Measurements from ENCODE around the gene KCNQ1.

The KCNQ1 gene

DNA sequence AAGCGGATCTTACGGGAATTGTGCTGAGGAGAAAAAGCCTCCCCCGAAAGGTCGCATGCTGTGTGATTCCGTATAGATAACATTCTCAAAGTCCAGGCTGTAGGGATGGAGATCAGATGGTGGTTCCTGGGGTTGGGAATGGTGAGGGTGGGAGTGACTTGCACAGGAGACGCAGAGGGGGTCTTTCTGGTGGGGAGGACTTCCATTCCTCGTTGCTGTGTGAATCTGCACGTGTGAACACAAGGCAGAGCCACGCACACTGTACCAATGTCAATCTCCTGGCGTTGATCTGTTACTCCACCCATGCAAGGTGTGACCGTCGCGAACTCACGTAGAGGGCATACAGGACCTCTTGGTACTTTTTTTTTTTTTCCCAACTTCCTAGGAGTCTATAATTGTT is 313.9 kb downstream of the KCNQ1 start:
- 0 out of 2 replicates have a peak, but pooled peaks cover 7% of the 10 kb centered on the region for H3K9me3 ChIP-seq (ENCODE audit: insufficient read depth, low read depth, low read length)
- H3F3A ChIP-seq (ENCODE audit: low read depth): no peaks in the 10 kb centered on the region
- H3K4me1 ChIP-seq (ENCODE audit: insufficient read depth, low read length, poor library complexity, severe bottlenecking): peaks cover 2% of the 10 kb centered on the region
- H3K4me2 ChIP-seq (ENCODE audit: low read depth, low read length, poor library complexity, severe bottlenecking): no peak overlapping the region
- no peaks in the 10 kb centered on the region for H3K9me2 ChIP-seq (replicated peaks; ENCODE audit: low read depth, low read length)
- no peaks in the 10 kb centered on the region for H3K27me3 ChIP-seq (ENCODE audit: insufficient read depth, low read length, poor library complexity, severe bottlenecking)
- H3K4me3 ChIP-seq (ENCODE audit: low read length, poor library complexity, severe bottlenecking): no peak overlapping the region
- no peak for TF ChIP-seq EZH2phosphoT487 (IDR thresholded peaks at IDR 0.05; ENCODE audit: borderline replicate concordance)
- TF ChIP-seq, protein P1, sequence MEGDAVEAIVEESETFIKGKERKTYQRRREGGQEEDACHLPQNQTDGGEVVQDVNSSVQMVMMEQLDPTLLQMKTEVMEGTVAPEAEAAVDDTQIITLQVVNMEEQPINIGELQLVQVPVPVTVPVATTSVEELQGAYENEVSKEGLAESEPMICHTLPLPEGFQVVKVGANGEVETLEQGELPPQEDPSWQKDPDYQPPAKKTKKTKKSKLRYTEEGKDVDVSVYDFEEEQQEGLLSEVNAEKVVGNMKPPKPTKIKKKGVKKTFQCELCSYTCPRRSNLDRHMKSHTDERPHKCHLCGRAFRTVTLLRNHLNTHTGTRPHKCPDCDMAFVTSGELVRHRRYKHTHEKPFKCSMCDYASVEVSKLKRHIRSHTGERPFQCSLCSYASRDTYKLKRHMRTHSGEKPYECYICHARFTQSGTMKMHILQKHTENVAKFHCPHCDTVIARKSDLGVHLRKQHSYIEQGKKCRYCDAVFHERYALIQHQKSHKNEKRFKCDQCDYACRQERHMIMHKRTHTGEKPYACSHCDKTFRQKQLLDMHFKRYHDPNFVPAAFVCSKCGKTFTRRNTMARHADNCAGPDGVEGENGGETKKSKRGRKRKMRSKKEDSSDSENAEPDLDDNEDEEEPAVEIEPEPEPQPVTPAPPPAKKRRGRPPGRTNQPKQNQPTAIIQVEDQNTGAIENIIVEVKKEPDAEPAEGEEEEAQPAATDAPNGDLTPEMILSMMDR (conservative IDR thresholded peaks at IDR 0.05; ENCODE audit: low read length): no peak
- H3K9ac ChIP-seq (ENCODE audit: low read depth, low read length, poor library complexity, severe bottlenecking): no peak overlapping the region
- H2AFZ ChIP-seq (ENCODE audit: low read length): no peak overlapping the region
- no peaks in the 10 kb centered on the region for H3K79me2 ChIP-seq (ENCODE audit: insufficient read depth, low read length)
- no peaks in the 10 kb centered on the region for H3K36me3 ChIP-seq (ENCODE audit: insufficient read depth, low read length)
- H4K20me1 ChIP-seq (ENCODE audit: insufficient read depth, low read length, poor library complexity, severe bottlenecking): no peaks in the 10 kb centered on the region

- no peaks in the 10 kb centered on the region for H3K9me2 ChIP-seq (replicated peaks; ENCODE audit: low read depth, low read length)
- H3K9ac ChIP-seq (ENCODE audit: low read depth, low read length, poor library complexity, severe bottlenecking): no peak overlapping the region
- H3K36me3 ChIP-seq (ENCODE audit: insufficient read depth, low read length): no peaks in the 10 kb centered on the region
- no peaks in the 10 kb centered on the region for H3K79me2 ChIP-seq (ENCODE audit: insufficient read depth, low read length)
- H4K20me1 ChIP-seq (ENCODE audit: insufficient read depth, low read length, poor library complexity, severe bottlenecking): no peaks in the 10 kb centered on the region
- 0 out of 2 replicates have a peak, but pooled peaks cover 7% of the 10 kb centered on the region for H3K9me3 ChIP-seq (ENCODE audit: insufficient read depth, low read depth, low read length)
- no peaks in the 10 kb centered on the region for H3F3A ChIP-seq (ENCODE audit: low read depth)
- H3K4me3 ChIP-seq (ENCODE audit: low read length, poor library complexity, severe bottlenecking): no peak overlapping the region
- no peak overlapping the region for H2AFZ ChIP-seq (ENCODE audit: low read length)
- TF ChIP-seq, protein P1 (conservative IDR thresholded peaks at IDR 0.05; ENCODE audit: low read length): no peak
- no peak for TF ChIP-seq EZH2phosphoT487 (IDR thresholded peaks at IDR 0.05; ENCODE audit: borderline replicate concordance)
- H3K27me3 ChIP-seq (ENCODE audit: insufficient read depth, low read length, poor library complexity, severe bottlenecking): no peaks in the 10 kb centered on the region
- H3K4me1 ChIP-seq (ENCODE audit: insufficient read depth, low read length, poor library complexity, severe bottlenecking): peaks cover 7% of the 10 kb centered on the region
- H3K4me2 ChIP-seq (ENCODE audit: low read depth, low read length, poor library complexity, severe bottlenecking): no peak overlapping the region
Measured at GRCh38 chr11:2759228-2760195, 314.7 kb downstream of the KCNQ1 start.

GRCh38 chr11:2760196-2760871 is 315.5 kb downstream of the KCNQ1 start:
- Histone ChIP-seq H2AFZ (ENCODE audit: low read length) (no peak overlapping the region), H3K9me2 (replicated peaks; ENCODE audit: low read depth, low read length) (no peaks in the 10 kb centered on the region), H3K36me3 (ENCODE audit: insufficient read depth, low read length) (no peaks in the 10 kb centered on the region), H4K20me1 (ENCODE audit: insufficient read depth, low read length, poor library complexity, severe bottlenecking) (no peaks in the 10 kb centered on the region), H3K9me3 (ENCODE audit: insufficient read depth, low read depth, low read length) (0 out of 2 replicates have a peak, but pooled peaks cover 7% of the 10 kb centered on the region), H3K27me3 (ENCODE audit: insufficient read depth, low read length, poor library complexity, severe bottlenecking) (no peaks in the 10 kb centered on the region), H3F3A (ENCODE audit: low read depth) (no peaks in the 10 kb centered on the region), H3K4me3 (ENCODE audit: low read length, poor library complexity, severe bottlenecking) (no peak overlapping the region), H3K4me1 (ENCODE audit: insufficient read depth, low read length, poor library complexity, severe bottlenecking) (peaks cover 7% of the 10 kb centered on the region), H3K4me2 (ENCODE audit: low read depth, low read length, poor library complexity, severe bottlenecking) (no peak overlapping the region), H3K79me2 (ENCODE audit: insufficient read depth, low read length) (no peaks in the 10 kb centered on the region), H3K9ac (ENCODE audit: low read depth, low read length, poor library complexity, severe bottlenecking) (no peak overlapping the region)
- TF ChIP-seq, protein P1 (conservative IDR thresholded peaks at IDR 0.05; ENCODE audit: low read length): no peak
- TF ChIP-seq EZH2phosphoT487 (IDR thresholded peaks at IDR 0.05; ENCODE audit: borderline replicate concordance): no peak

Data from Loucy (cell line).